ENCODE data around the gene DNAJC5.
"Not testable (repeated sequence)": the region's sequence is repeated elsewhere in the genome, so short reads cannot be mapped to it uniquely, and the experiment has no call there.

DNAJC5 gene

GRCh38 chr20:63957004-63957689 is 62.2 kb downstream of the DNAJC5 start:
- DNase-seq: peak; percentile 85

GRCh38 chr20:63957690-63958441 is 62.9 kb downstream of the DNAJC5 start:
- peak; percentile 85 for DNase-seq

- no peak for DNase-seq
These were observed 63.5 kb downstream of the DNAJC5 start for GRCh38 chr20:63958471-63958870.

- no peak for DNase-seq
These were observed 64.2 kb downstream of the DNAJC5 start for GRCh38 chr20:63958964-63959698.

GRCh38 chr20:63959699-63960075 is 64.8 kb downstream of the DNAJC5 start:
- DNase-seq: no peak

GRCh38 chr20:63960654-63961621 is 66.0 kb downstream of the DNAJC5 start:
- not testable (repeated sequence) for DNase-seq

GRCh38 chr20:63961664-63962425 is 66.9 kb downstream of the DNAJC5 start:
- no peak for DNase-seq

- no peak for DNase-seq
These were observed 67.8 kb downstream of the DNAJC5 start for GRCh38 chr20:63962426-63963347.

- no peak for DNase-seq
These were observed 68.4 kb downstream of the DNAJC5 start for GRCh38 chr20:63963348-63963741.

GRCh38 chr20:63963784-63964301 is 68.9 kb downstream of the DNAJC5 start:
- no peak for DNase-seq

GRCh38 chr20:63964412-63964811 is 69.5 kb downstream of the DNAJC5 start:
- no peak for DNase-seq

- no peak for DNase-seq
These were observed 71.4 kb downstream of the DNAJC5 start for GRCh38 chr20:63966172-63966943.

GRCh38 chr20:63966944-63967322 is 72.0 kb downstream of the DNAJC5 start:
- DNase-seq: no peak

- no peak for DNase-seq
These were observed 72.6 kb downstream of the DNAJC5 start for GRCh38 chr20:63967330-63968135.

GRCh38 chr20:63968136-63968927 is 73.4 kb downstream of the DNAJC5 start:
- no peak for DNase-seq

GRCh38 chr20:63968928-63969760 is 74.2 kb downstream of the DNAJC5 start:
- DNase-seq: peak; percentile 51

Measured in RPMI8226 (cell line).